ENCODE data around the gene MAP3K14.
"Not testable (repeated sequence)": the region's sequence is repeated elsewhere in the genome, so short reads cannot be mapped to it uniquely, and the experiment has no call there.

Gene MAP3K14

GRCh38 chr17:45315648-45316433 lies 979 bp downstream of the MAP3K14 start:
- DNase-seq (ENCODE audit: low read depth, low spot score) = no peak

GRCh38 chr17:45314741-45315647 lies 1.8 kb downstream of the MAP3K14 start:
- no peak for DNase-seq (ENCODE audit: low read depth, low spot score)

- DNase-seq (ENCODE audit: low read depth, low spot score) = no peak
Observed at GRCh38 chr17:45313996-45314740, 2.7 kb downstream of the MAP3K14 start.

- DNase-seq (ENCODE audit: low read depth, low spot score) = no peak
Observed at GRCh38 chr17:45313421-45313771, 3.4 kb downstream of the MAP3K14 start.

GRCh38 chr17:45312477-45313420 lies 4.1 kb downstream of the MAP3K14 start:
- no peak for DNase-seq (ENCODE audit: low read depth, low spot score)

- DNase-seq (ENCODE audit: low read depth, low spot score) = no peak
Observed at GRCh38 chr17:45311760-45312476, 4.9 kb downstream of the MAP3K14 start.

GRCh38 chr17:45311401-45311759 lies 5.4 kb downstream of the MAP3K14 start:
- no peak for DNase-seq (ENCODE audit: low read depth, low spot score)

GRCh38 chr17:45310380-45311324 lies 6.2 kb downstream of the MAP3K14 start:
- no peak for DNase-seq (ENCODE audit: low read depth, low spot score)

- no peak for DNase-seq (ENCODE audit: low read depth, low spot score)
Observed at GRCh38 chr17:45309400-45309799, 7.4 kb downstream of the MAP3K14 start.

- DNase-seq (ENCODE audit: low read depth, low spot score) = no peak
Observed at GRCh38 chr17:45308840-45309239, 8.0 kb downstream of the MAP3K14 start.

GRCh38 chr17:45308016-45308365 lies 8.8 kb downstream of the MAP3K14 start:
- no peak for DNase-seq (ENCODE audit: low read depth, low spot score)

GRCh38 chr17:45307290-45308015 lies 9.4 kb downstream of the MAP3K14 start:
- no peak for DNase-seq (ENCODE audit: low read depth, low spot score)

GRCh38 chr17:45306623-45307022 lies 10.2 kb downstream of the MAP3K14 start:
- no peak for DNase-seq (ENCODE audit: low read depth, low spot score)

GRCh38 chr17:45306094-45306493 lies 10.7 kb downstream of the MAP3K14 start:
- no peak for DNase-seq (ENCODE audit: low read depth, low spot score)

GRCh38 chr17:45305530-45306087 lies 11.2 kb downstream of the MAP3K14 start:
- no peak for DNase-seq (ENCODE audit: low read depth, low spot score)

GRCh38 chr17:45302649-45303173 lies 14.1 kb downstream of the MAP3K14 start:
- DNase-seq (ENCODE audit: low read depth, low spot score) = no peak

GRCh38 chr17:45302220-45302619 lies 14.6 kb downstream of the MAP3K14 start:
- not testable (repeated sequence) for DNase-seq (ENCODE audit: low read depth, low spot score)

GRCh38 chr17:45301674-45302073 lies 15.1 kb downstream of the MAP3K14 start:
- DNase-seq (ENCODE audit: low read depth, low spot score) = no peak

Data from iPS DF 19.7 (cell line).